T47D (cell line): ENCODE measurements around the gene ZBTB38.
A peak's percentile ranks its signal among the peaks of the same experiment; 100 is the strongest.

Experiments
- DNase-seq, 2 experiments: peaks; one replicate each; pipeline versions ENCODE4 v3.0.0 to v3.0.0-alpha.2; 2011 to 2012; ENCODE audit warnings: low read depth in 1 of 2, low spot score in 1 of 2
- JUND ChIP-seq: IDR thresholded peaks from 2 replicates; pipeline ENCODE4 v1.6.1; 2012; ENCODE audit warnings: low read depth
- in situ Hi-C: cut with HindIII; loops from 2 replicates; pipeline ENCODE4 v1.10.0; 2016; ENCODE audit warnings: low sequenced_read_pairs, low pct_unique_long_range_greater_than_20kb

Gene ZBTB38

GRCh38 chr3:141368062-141368924, at the start of gene ZBTB38:
Gene ZBTB38 (plus strand): TSS chr3:141368504. CDS start chr3:141442389, 73,885 bp downstream.
- in situ Hi-C loops, result no loop called here
- TF ChIP-seq JUND, result peak; percentile 66
- DNase-seq, result peak; percentile 44 to 95

DNA sequence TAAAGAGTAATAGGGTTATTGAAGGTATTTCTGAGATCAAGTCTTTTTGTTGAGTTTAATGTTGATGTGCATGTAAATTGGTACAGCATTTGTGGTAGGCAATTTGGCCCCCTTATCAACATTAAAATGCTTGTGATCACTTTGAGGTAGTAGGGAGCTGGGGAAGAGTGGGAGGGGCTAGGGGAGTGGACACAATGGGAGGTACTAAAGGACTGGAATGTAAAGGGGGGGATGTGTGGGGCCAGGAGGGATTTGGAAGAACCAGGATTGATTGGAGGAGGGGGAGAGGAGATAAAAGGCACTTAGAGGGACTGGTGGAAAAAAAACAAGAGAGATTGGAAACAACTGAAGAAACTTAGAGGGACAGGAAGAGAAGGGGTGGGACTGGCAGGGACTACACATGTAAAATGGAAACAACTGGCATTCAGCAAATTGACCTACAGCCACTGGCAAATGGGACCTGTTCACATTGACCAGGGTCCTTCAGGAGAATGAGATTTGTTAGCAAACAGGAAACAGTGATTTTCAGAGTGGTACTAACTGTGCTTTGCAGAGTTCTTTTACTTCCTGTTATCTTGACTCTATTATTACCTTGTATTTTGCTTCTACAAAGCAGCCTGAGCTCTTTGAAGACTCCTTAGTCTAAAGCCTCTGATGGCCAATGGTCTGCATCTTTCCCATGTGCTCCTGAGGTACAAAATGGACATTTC, 47.8 kb upstream of the ZBTB38 start:
- TF ChIP-seq JUND, result no peak
- in situ Hi-C loops, result no loop called here
- no peak for DNase-seq

GRCh38 chr3:141321109-141321497, 47.2 kb upstream of the ZBTB38 start:
- no peak for TF ChIP-seq JUND
- DNase-seq, result no peak
- in situ Hi-C loops, result no loop called here

GRCh38 chr3:141323936-141324704, 44.2 kb upstream of the ZBTB38 start:
- in situ Hi-C loops, result no loop called here
- no peak for DNase-seq
- TF ChIP-seq JUND, result no peak

GRCh38 chr3:141326123-141326522, 42.2 kb upstream of the ZBTB38 start:
- in situ Hi-C loops, result no loop called here
- no peak for DNase-seq
- no peak for TF ChIP-seq JUND

- in situ Hi-C loops, result no loop called here
- no peak for DNase-seq
- TF ChIP-seq JUND, result no peak
These were observed 41.7 kb upstream of the ZBTB38 start for GRCh38 chr3:141326626-141327025.

DNA sequence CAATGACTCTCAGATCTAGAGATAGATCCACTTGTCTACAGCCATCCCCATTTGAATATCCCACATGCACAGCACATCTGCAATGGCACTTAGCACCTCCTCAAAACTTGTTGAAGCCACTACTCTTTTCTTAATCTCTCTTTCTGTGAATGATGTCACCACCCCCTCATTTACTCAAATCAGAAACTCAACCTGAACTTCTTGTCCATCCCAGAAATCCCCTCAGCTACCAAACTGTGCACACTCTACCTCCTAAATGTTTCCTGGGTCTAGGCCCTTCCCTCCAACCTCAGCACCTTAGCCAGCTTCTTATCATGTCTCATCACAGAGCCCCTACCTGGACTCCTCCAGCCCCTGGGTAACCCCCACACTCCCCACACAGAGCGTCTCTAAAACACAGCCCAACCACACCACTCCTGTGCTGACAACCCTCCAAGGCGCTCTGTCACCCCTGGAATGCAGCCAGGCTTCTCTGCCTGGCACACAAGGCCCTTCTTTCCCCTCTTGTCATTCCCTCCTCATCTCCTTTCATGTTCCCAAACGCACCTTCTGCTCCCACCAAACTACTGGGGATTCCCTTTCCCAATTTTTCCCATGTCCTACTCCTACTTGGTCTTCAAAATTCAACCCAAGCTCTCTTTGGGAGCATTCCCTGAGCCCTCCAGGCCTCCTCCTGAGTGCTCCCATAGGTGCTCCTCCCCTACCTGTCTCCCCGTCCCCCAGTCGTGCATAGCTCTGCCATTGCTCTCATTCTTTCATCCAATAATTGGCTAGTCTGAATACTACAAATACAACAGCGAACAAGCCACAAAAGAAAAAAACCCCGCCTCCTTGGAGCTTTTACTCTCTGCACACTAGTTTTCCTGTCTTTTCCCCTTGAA, 39.8 kb upstream of the ZBTB38 start:
- in situ Hi-C loops, result no loop called here

DNA sequence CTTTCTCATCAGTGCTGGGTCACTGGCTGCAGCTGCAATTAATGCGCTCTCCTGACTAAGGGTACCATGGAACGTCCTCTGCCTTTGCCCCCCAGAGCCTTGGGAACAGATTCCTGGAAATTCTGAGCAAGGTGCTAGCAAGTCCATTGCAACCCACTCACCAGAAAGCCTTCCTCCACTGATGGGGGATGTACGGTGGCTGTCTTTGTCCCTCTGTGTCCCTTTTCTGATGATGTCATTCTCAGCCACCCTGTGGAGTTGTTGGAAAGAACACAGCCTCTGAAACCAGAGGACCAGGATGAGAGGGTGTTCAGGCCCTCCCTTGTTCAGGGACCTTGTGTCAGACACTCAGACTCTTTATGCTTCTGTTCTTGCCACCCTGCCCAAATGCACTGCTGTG, 38.1 kb upstream of the ZBTB38 start:
- TF ChIP-seq JUND, result no peak
- in situ Hi-C loops, result no loop called here
- no peak for DNase-seq

More for the DNA sequence above, 39.8 kb upstream of the ZBTB38 start:
- no peak for TF ChIP-seq JUND
- DNase-seq, result no peak

GRCh38 chr3:141330718-141331376, 37.5 kb upstream of the ZBTB38 start:
- DNase-seq, result no peak
- in situ Hi-C loops, result no loop called here
- no peak for TF ChIP-seq JUND

DNA sequence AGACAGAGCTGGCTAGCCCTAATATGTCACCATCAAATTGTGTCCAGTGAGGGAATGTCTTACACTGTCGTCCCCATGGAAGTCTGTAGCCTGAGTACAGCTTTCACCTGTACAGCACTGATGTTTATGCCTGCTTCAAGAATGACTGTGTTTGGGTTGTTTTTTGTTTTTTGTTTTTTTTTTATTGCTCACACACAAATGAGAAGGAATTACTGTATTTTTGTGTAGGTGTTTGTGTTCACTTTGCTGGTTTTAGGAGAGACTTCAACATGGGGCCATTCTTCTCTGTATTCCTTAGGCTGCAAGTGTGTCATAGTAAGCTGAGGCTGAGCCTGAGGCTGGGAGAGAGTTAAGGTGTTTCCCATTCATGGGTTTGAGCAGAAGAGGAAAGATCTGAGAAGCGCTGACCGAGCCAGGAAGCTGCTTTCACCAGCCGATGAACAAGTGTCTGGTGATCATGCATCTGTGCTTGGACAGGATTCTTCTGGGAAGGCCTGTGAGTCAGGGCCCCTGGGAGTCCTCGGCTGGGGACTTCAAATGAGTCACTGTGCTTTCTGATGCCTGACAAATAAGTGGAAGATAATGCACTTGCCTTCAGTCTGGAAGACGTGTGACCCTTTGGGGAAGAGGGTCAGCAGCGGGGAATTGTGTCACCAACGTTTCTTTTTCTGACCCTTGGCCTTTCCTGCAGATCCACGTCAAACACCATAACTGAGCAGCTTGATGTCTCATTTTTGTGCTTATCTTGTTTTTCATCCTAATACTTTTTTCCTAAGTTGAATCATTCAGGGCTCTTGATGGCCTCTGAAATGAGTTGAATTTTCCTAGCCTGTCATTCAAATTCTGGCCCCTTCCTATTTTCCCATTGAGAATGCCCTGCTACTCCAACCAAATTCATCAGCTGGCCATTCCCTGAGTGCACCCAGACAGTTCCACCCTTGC, 36.7 kb upstream of the ZBTB38 start:
- TF ChIP-seq JUND, result no peak
- no peak for DNase-seq
- in situ Hi-C loops, result no loop called here
